ENCODE results near the gene NELFB. TPM values are rescaled to one million over a fixed set of nuclear protein-coding genes. Genes with fewer than 3 reads are reported as not detected.

NELFB gene
- total and polyA plus RNA-seq, 2 of the 4 experiments (the other 2 are of a cell fraction), result 36.9 to 66.0 TPM

GRCh38 chr9:137275203-137275587, 20.1 kb downstream of the NELFB start:
- Histone ChIP-seq H3K4me1 (ENCODE audit: control insufficient read depth, insufficient read depth, low read length) (peaks cover 16% of the 10 kb centered on the region), H3K9ac (ENCODE audit: low read depth, low read length) (no peak overlapping the region), H3K18ac (ENCODE audit: low read depth, low read length) (no peak overlapping the region), H3K4me2 (ENCODE audit: low read depth, low read length) (no peak overlapping the region), H2AK5ac (ENCODE audit: low read depth, low read length) (no peak overlapping the region), H2BK120ac (ENCODE audit: low read depth, low read length) (no peak overlapping the region), H3K23ac (ENCODE audit: low read depth, low read length) (no peak overlapping the region), H2AFZ (replicated peaks; ENCODE audit: low read length, poor library complexity) (no peak overlapping the region), H3K4me3 (ENCODE audit: insufficient read depth, low read depth, low read length) (no peak overlapping the region), H4K5ac (ENCODE audit: low read depth, low read length) (no peak overlapping the region), H3K27me3 (ENCODE audit: control insufficient read depth, insufficient read depth, low read length) (no peaks in the 10 kb centered on the region), H4K20me1 (ENCODE audit: insufficient read depth, low read length) (peaks cover 24% of the 10 kb centered on the region), H2BK20ac (ENCODE audit: low read depth, low read length) (no peak overlapping the region), H3K14ac (replicated peaks; ENCODE audit: low read depth, low read length) (no peak overlapping the region), H2AK9ac (replicated peaks; ENCODE audit: low read depth, low read length, poor library complexity) (peak overlapping the region; percentile 81), H2BK5ac (ENCODE audit: low read depth, low read length, poor library complexity, severe bottlenecking) (no peak overlapping the region), H3K27ac (ENCODE audit: insufficient read depth, low read length) (no peak overlapping the region), H4K91ac (ENCODE audit: insufficient read depth, low read depth, low read length) (no peak overlapping the region), H2BK15ac (ENCODE audit: low read depth, low read length) (no peak overlapping the region), H3K9me1 (ENCODE audit: insufficient read depth, low read length) (no peaks in the 10 kb centered on the region; the same call in 1 of the 2 replicates), H4K8ac (ENCODE audit: low read depth in 2 of 2, low read length in 2 of 2) (no peak overlapping the region), H3K9me3 (ENCODE audit: control insufficient read depth, insufficient read depth, low read length) (no peaks in the 10 kb centered on the region), H3K36me3 (ENCODE audit: control insufficient read depth, insufficient read depth, low read length) (peaks cover 42% of the 10 kb centered on the region), H3K79me1 (ENCODE audit: low read depth in 1 of 2, low read length in 2 of 2) (peaks cover 3 to 64% of the 10 kb centered on the region in 2 experiments), H3K4ac (ENCODE audit: low read depth, low read length) (no peak overlapping the region), H3K56ac (ENCODE audit: extremely low read depth, insufficient read depth, low read length) (no peak overlapping the region)
- in situ Hi-C loops (cut with MboI; ENCODE audit: low sequenced_read_pairs), result no loop called here
- dilution Hi-C loops (cut with HindIII; ENCODE audit: low sequenced_read_pairs, unreplicated experiment), result no loop called here
- ATAC-seq (ENCODE audit: low read depth) (no peak), DNase-seq (no peak)
- TF ChIP-seq RFX5 (IDR thresholded peaks at IDR 0.05; ENCODE audit: low read depth, low read length), result no peak
- BruUV-seq (replicated peaks), result no TSS peak
- ChIA-PET POLR2A (ENCODE audit: unreplicated experiment) (interaction anchor here (0.6 kb wide), 1 partner anchor 433 kb away, joined by 4 read pairs; the partner anchor contains the start of gene AJM1), CTCF (no interaction called here)
- whole genome bisulfite sequencing, 2 experiments (ENCODE audit: extremely low coverage in 2 of 2, insufficient read length in 1 of 2), result 85% methylated on average over 5 of the region's 10 CpGs; no CpG with 5 or more reads in 1 of the 2 experiments
- intact Hi-C loops (cut with micrococcal nuclease), result no loop called here

All from IMR-90 (cell line).